ENCODE results near the gene TMEM212. TPM values are rescaled to one million over a fixed set of nuclear protein-coding genes. Genes with fewer than 3 reads are reported as not detected.

The TMEM212 gene
- total RNA-seq, 1 donor from 2014 or later, result not detected

DNA sequence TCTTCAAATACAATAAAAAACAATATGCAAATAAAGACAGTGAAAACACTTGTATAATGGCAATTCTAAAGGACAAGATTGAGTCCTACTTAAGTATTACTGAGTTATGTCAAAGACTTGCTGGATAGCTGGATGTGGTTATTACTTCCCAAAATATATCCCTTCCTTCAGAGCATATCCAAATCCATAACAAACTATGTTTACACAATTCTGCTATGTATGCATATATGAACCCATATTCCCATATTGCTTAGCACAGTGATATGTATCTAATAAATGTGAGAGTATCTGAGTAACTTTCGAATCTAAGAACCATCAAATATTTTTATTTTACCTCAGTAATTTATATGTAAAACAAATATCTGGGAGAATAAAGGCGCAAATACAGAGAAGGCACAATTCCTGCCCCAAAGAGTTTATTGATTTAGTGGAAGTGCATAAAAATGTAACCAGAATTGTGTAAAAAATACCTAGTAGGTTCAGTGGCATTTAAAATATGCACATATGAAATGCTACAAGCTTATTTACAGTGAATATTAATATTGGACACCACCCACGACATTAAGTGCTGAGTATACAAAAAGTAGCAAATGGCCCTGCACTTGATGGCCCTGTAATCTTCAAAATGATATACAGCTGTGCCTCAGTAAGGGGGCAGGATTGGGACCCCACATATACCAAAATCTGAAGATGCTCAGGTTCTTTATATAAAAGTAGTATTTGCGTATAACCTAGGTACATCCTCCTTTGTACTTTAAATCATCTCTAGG lies 37.1 kb downstream of the TMEM212 start:
- no peak overlapping the region for H3K27ac ChIP-seq (ENCODE audit: low read depth, low read length)
- H3K4me3 ChIP-seq (ENCODE audit: insufficient read depth, low read depth, low read length), result no peak overlapping the region
- peaks cover 17% of the 10 kb centered on the region for H3K4me1 ChIP-seq (ENCODE audit: insufficient read depth, low read length)
- H3K36me3 ChIP-seq (ENCODE audit: insufficient read depth, low read length), result no peaks in the 10 kb centered on the region
- no peaks in the 10 kb centered on the region for H4K20me1 ChIP-seq (ENCODE audit: insufficient read depth, low read length)
- H2AFZ ChIP-seq (ENCODE audit: low read depth, low read length), result no peak overlapping the region
- Mint-ChIP-seq H3K4me3 (ENCODE audit: unreplicated experiment) (no peak overlapping the region), H3K9me3 (ENCODE audit: unreplicated experiment) (no peaks in the 10 kb centered on the region), H3K27me3 (ENCODE audit: low read depth, unreplicated experiment) (no peaks in the 10 kb centered on the region), H3K27ac (ENCODE audit: unreplicated experiment) (no peak overlapping the region), H3K36me3 (ENCODE audit: low read depth, unreplicated experiment) (no peaks in the 10 kb centered on the region), H3K4me1 (ENCODE audit: low read depth, unreplicated experiment) (peaks cover 35% of the 10 kb centered on the region)
- no peaks in the 10 kb centered on the region for H3K27me3 ChIP-seq (ENCODE audit: insufficient read depth, low read length)
- TF ChIP-seq EZH2 (IDR thresholded peaks at IDR 0.05; ENCODE audit: insufficient read depth, low read length), result no peak
- TF ChIP-seq, protein P1, sequence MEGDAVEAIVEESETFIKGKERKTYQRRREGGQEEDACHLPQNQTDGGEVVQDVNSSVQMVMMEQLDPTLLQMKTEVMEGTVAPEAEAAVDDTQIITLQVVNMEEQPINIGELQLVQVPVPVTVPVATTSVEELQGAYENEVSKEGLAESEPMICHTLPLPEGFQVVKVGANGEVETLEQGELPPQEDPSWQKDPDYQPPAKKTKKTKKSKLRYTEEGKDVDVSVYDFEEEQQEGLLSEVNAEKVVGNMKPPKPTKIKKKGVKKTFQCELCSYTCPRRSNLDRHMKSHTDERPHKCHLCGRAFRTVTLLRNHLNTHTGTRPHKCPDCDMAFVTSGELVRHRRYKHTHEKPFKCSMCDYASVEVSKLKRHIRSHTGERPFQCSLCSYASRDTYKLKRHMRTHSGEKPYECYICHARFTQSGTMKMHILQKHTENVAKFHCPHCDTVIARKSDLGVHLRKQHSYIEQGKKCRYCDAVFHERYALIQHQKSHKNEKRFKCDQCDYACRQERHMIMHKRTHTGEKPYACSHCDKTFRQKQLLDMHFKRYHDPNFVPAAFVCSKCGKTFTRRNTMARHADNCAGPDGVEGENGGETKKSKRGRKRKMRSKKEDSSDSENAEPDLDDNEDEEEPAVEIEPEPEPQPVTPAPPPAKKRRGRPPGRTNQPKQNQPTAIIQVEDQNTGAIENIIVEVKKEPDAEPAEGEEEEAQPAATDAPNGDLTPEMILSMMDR (IDR thresholded peaks at IDR 0.05; ENCODE audit: insufficient read depth, low read depth, low read length), result no peak
- no peaks in the 10 kb centered on the region for H3K9me3 ChIP-seq (ENCODE audit: insufficient read depth, low read depth, low read length)
- DNase-seq (ENCODE audit: low read depth) (no peak), FAIRE-seq (no peak)
- no peaks in the 10 kb centered on the region for H3K79me2 ChIP-seq (ENCODE audit: insufficient read depth, low read length)
- no peak overlapping the region for H3K4me2 ChIP-seq (ENCODE audit: low read length)
- no peak overlapping the region for H3K9ac ChIP-seq (ENCODE audit: low read length)

DNA sequence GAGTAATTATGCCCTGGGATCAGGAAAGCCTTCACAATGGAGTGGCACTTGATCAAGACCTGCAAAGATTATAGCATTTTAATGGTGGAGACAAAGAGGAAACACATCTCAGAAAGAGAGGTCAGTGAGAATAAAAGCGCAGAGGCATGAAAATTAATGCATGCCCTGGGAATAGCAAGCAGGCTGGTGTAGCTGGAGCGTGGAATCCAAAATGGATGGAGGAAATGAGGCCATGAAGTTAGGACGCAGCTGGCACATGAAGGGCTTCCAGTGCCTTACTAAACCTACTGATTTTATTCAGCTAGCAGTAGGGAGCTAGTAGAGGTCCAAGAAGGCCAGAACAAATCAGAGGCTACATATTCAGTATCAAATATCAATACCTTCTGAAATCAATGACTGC lies 38.1 kb downstream of the TMEM212 start:
- no peaks in the 10 kb centered on the region for H3K9me3 Mint-ChIP-seq (ENCODE audit: unreplicated experiment)
- no peaks in the 10 kb centered on the region for H3K9me3 ChIP-seq (ENCODE audit: insufficient read depth, low read depth, low read length)
- FAIRE-seq (no peak), DNase-seq (ENCODE audit: low read depth) (no peak)
- no peaks in the 10 kb centered on the region for H4K20me1 ChIP-seq (ENCODE audit: insufficient read depth, low read length)
- H3K27me3 ChIP-seq (ENCODE audit: insufficient read depth, low read length), result no peaks in the 10 kb centered on the region
- no peaks in the 10 kb centered on the region for H3K27me3 Mint-ChIP-seq (ENCODE audit: low read depth, unreplicated experiment)
- H3K36me3 Mint-ChIP-seq (ENCODE audit: low read depth, unreplicated experiment), result no peaks in the 10 kb centered on the region
- H3K4me3 Mint-ChIP-seq (ENCODE audit: unreplicated experiment), result no peak overlapping the region
- H3K4me1 ChIP-seq (ENCODE audit: insufficient read depth, low read length), result peaks cover 7% of the 10 kb centered on the region
- H3K4me3 ChIP-seq (ENCODE audit: insufficient read depth, low read depth, low read length), result no peak overlapping the region
- no peak overlapping the region for H3K9ac ChIP-seq (ENCODE audit: low read length)
- H3K36me3 ChIP-seq (ENCODE audit: insufficient read depth, low read length), result no peaks in the 10 kb centered on the region
- peaks cover 25% of the 10 kb centered on the region for H3K4me1 Mint-ChIP-seq (ENCODE audit: low read depth, unreplicated experiment)
- no peak overlapping the region for H3K4me2 ChIP-seq (ENCODE audit: low read length)
- H3K27ac Mint-ChIP-seq (ENCODE audit: unreplicated experiment), result no peak overlapping the region
- no peaks in the 10 kb centered on the region for H3K79me2 ChIP-seq (ENCODE audit: insufficient read depth, low read length)
- H3K27ac ChIP-seq (ENCODE audit: low read depth, low read length), result no peak overlapping the region
- TF ChIP-seq, protein P1 (IDR thresholded peaks at IDR 0.05; ENCODE audit: insufficient read depth, low read depth, low read length), result no peak
- no peak for TF ChIP-seq EZH2 (IDR thresholded peaks at IDR 0.05; ENCODE audit: insufficient read depth, low read length)
- no peak overlapping the region for H2AFZ ChIP-seq (ENCODE audit: low read depth, low read length)

DNA sequence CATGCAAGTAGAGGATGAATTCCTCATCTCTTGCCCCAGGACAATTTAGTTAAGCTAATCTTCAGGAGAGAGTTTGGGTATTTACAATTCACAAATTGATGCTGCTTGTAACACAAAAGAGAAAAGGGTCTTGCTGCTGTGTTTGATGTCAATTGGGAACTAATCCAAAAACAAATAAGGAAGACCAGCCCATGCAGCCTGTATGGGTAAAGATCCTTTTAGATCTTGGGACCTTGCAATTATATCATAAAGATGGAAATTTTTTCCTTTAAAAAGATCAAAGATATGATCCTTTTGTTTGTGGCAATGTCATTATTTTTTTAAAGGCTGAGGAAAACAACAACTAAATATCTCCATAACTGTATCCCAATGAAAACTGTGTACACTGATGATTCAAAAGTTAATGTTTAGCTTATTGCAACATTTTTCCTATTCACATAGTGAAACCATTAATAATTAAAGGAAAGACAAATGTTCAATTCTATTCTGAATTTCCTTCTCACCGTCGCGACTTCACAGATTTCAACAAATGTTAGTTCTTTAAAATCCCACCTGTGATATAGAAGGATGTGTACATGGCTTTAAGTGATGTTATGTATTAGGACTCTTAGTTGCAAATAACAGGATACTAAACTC lies 40.2 kb downstream of the TMEM212 start:
- no peaks in the 10 kb centered on the region for H3K27me3 ChIP-seq (ENCODE audit: insufficient read depth, low read length)
- no peak for DNase-seq (ENCODE audit: low read depth)
- H2AFZ ChIP-seq (ENCODE audit: low read depth, low read length), result no peak overlapping the region
- H3K36me3 ChIP-seq (ENCODE audit: insufficient read depth, low read length), result no peaks in the 10 kb centered on the region
- H3K27ac Mint-ChIP-seq (ENCODE audit: unreplicated experiment), result no peak overlapping the region
- H3K4me3 ChIP-seq (ENCODE audit: insufficient read depth, low read depth, low read length), result no peak overlapping the region
- H3K4me1 Mint-ChIP-seq (ENCODE audit: low read depth, unreplicated experiment), result peaks cover 12% of the 10 kb centered on the region
- H3K36me3 Mint-ChIP-seq (ENCODE audit: low read depth, unreplicated experiment), result no peaks in the 10 kb centered on the region
- no peaks in the 10 kb centered on the region for H4K20me1 ChIP-seq (ENCODE audit: insufficient read depth, low read length)
- TF ChIP-seq, protein P1 (IDR thresholded peaks at IDR 0.05; ENCODE audit: insufficient read depth, low read depth, low read length), result no peak
- no peak for TF ChIP-seq EZH2 (IDR thresholded peaks at IDR 0.05; ENCODE audit: insufficient read depth, low read length)
- H3K4me1 ChIP-seq (ENCODE audit: insufficient read depth, low read length), result peaks cover 4% of the 10 kb centered on the region
- no peak overlapping the region for H3K9ac ChIP-seq (ENCODE audit: low read length)
- no peaks in the 10 kb centered on the region for H3K9me3 ChIP-seq (ENCODE audit: insufficient read depth, low read depth, low read length)
- no peak overlapping the region for H3K4me3 Mint-ChIP-seq (ENCODE audit: unreplicated experiment)
- H3K4me2 ChIP-seq (ENCODE audit: low read length), result no peak overlapping the region
- H3K27me3 Mint-ChIP-seq (ENCODE audit: low read depth, unreplicated experiment), result no peaks in the 10 kb centered on the region
- H3K9me3 Mint-ChIP-seq (ENCODE audit: unreplicated experiment), result no peaks in the 10 kb centered on the region
- FAIRE-seq, result peak; percentile 13
- no peaks in the 10 kb centered on the region for H3K79me2 ChIP-seq (ENCODE audit: insufficient read depth, low read length)
- no peak overlapping the region for H3K27ac ChIP-seq (ENCODE audit: low read depth, low read length)
